OCI-LY1 (cell line): Measurements from ENCODE around the gene GRK6.

Experiments used
- EZH2 ChIP-seq: fragments of 200-600 bp; sonication (generic), shearing (Covaris generic); IDR thresholded peaks from 2 replicates; pipeline ENCODE4 v1.8.0; 2017; ENCODE audit warnings: borderline replicate concordance, mixed run types, mild to moderate bottlenecking, antibody characterized with exemption, low read length, moderate library complexity, mixed read lengths
- TF ChIP-seq, protein P1 (sequence below): fragments of 200-600 bp; sonication (generic), shearing (Covaris generic); IDR thresholded peaks from 2 replicates; pipeline ENCODE4 v1.5.1; 2017; ENCODE audit warnings: mild to moderate bottlenecking, antibody characterized with exemption, low read length, moderate library complexity, mixed read lengths

DNA sequence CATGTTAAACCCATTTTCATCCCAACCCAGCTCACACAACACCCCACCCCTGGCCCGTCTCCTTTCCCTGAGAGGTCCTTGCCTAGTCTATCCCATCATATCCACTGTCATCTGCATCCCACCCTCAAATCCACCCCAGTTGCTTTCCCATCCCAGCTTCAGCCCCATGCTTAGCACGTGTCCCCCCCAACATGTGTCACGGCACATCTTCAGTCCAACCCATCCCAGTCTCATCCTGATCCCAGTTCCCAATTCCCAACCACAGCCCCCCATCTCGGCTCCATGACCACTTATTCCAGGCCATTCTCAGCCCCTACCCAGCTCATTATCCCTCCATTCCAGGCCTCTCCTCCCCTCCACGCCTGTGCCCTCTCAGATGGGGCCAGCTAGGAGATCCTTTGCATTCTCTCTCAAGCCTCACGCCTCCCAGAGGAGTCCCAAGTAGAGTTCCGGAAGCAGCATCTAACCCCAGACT lies 47.6 kb downstream of the GRK6 start:
- TF ChIP-seq EZH2: no peak
- TF ChIP-seq, protein P1, sequence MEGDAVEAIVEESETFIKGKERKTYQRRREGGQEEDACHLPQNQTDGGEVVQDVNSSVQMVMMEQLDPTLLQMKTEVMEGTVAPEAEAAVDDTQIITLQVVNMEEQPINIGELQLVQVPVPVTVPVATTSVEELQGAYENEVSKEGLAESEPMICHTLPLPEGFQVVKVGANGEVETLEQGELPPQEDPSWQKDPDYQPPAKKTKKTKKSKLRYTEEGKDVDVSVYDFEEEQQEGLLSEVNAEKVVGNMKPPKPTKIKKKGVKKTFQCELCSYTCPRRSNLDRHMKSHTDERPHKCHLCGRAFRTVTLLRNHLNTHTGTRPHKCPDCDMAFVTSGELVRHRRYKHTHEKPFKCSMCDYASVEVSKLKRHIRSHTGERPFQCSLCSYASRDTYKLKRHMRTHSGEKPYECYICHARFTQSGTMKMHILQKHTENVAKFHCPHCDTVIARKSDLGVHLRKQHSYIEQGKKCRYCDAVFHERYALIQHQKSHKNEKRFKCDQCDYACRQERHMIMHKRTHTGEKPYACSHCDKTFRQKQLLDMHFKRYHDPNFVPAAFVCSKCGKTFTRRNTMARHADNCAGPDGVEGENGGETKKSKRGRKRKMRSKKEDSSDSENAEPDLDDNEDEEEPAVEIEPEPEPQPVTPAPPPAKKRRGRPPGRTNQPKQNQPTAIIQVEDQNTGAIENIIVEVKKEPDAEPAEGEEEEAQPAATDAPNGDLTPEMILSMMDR: no peak
